ENCODE measurements around the gene MINDY3. TPM values are rescaled to one million over a fixed set of nuclear protein-coding genes. Genes with fewer than 3 reads are reported as not detected.

The MINDY3 gene
- total and polyA plus RNA-seq, 12 donors: 10.8 to 26.0 (median 22.2) TPM

- 76 to 78% methylated on average over 4 of the region's 4 CpGs for WGBS, 2 donors
- H3K9me3 ChIP-seq: no peaks in the 10 kb centered on the region
- no peak for TF ChIP-seq CTCF (IDR thresholded peaks at IDR 0.05)
- H3K27ac ChIP-seq: no peak overlapping the region
- H3K4me1 ChIP-seq: peaks cover 0 to 28% (median 8%) of the 10 kb centered on the region in 9 donors
- H3K4me3 ChIP-seq: no peak overlapping the region
- DNase-seq: no peak
- intact Hi-C loops (cut with DNase I): no loop called here
- no peak for ATAC-seq
- H3K27me3 ChIP-seq: no peaks in the 10 kb centered on the region
- peaks cover 0 to 27% (median 0%) of the 10 kb centered on the region in 9 donors for H3K36me3 ChIP-seq
Observed at GRCh38 chr10:15843695-15844094, 16.6 kb downstream of the MINDY3 start.

- Histone ChIP-seq H3K27me3 (no peaks in the 10 kb centered on the region), H3K4me1 (peaks cover 0 to 28% (median 8%) of the 10 kb centered on the region in 9 donors), H3K36me3 (peaks cover 0 to 31% (median 0%) of the 10 kb centered on the region in 9 donors), H3K9me3 (no peaks in the 10 kb centered on the region), H3K4me3 (no peak overlapping the region), H3K27ac (no peak overlapping the region)
- TF ChIP-seq CTCF (IDR thresholded peaks at IDR 0.05): no peak
- intact Hi-C loops (cut with DNase I): no loop called here
- DNase-seq (no peak), ATAC-seq (no peak)
- WGBS, 2 donors: 21 to 23% methylated on average over 3 of the region's 3 CpGs
Observed at GRCh38 chr10:15842556-15843169, 17.6 kb downstream of the MINDY3 start.

GRCh38 chr10:15841696-15842095 lies 18.6 kb downstream of the MINDY3 start:
- Histone ChIP-seq H3K27ac (no peak overlapping the region), H3K4me3 (no peak overlapping the region), H3K4me1 (peaks cover 0 to 28% (median 8%) of the 10 kb centered on the region in 9 donors), H3K27me3 (no peaks in the 10 kb centered on the region), H3K36me3 (peaks cover 0 to 28% (median 0%) of the 10 kb centered on the region in 9 donors), H3K9me3 (no peaks in the 10 kb centered on the region)
- 58 to 69% methylated on average over 3 of the region's 3 CpGs for WGBS, 2 donors
- no peak for ATAC-seq
- intact Hi-C loops (cut with DNase I): no loop called here
- no peak for TF ChIP-seq CTCF (IDR thresholded peaks at IDR 0.05)
- no peak for DNase-seq

GRCh38 chr10:15836807-15837206 lies 23.5 kb downstream of the MINDY3 start:
- ATAC-seq (no peak), DNase-seq (no peak)
- intact Hi-C loops (cut with DNase I): no loop called here
- 81 to 82% methylated on average over 4 of the region's 4 CpGs for WGBS, 2 donors
- H3K27me3 ChIP-seq: no peaks in the 10 kb centered on the region
- no peak for TF ChIP-seq CTCF (IDR thresholded peaks at IDR 0.05)
- peaks cover 0 to 61% (median 17%) of the 10 kb centered on the region in 9 donors for H3K36me3 ChIP-seq
- no peaks in the 10 kb centered on the region for H3K9me3 ChIP-seq
- no peak overlapping the region for H3K27ac ChIP-seq
- peaks cover 0 to 10% (median 0%) of the 10 kb centered on the region in 9 donors for H3K4me1 ChIP-seq
- H3K4me3 ChIP-seq: no peak overlapping the region
